ENCODE measurements around the gene MYOCD.

Gene MYOCD

DNA sequence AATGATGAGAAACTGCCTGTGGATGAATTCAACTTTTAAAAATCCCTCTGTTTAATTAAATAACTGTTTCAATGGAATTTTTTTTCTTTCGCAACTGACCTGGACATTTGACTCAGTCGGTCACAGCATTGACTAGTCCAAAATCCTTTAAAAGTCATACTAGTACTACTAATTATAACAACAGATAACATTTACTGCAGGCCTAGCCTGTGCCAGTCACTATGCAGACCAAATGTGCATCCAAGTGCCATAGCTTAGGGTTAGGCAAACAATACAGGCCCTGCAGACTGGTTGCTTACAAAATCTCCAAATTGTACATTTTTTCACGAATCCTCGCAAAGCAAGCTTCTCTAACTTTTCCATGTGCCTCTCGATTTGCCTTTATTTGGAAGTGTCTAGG lies 56.6 kb downstream of the MYOCD start:
- TF ChIP-seq, protein P1, sequence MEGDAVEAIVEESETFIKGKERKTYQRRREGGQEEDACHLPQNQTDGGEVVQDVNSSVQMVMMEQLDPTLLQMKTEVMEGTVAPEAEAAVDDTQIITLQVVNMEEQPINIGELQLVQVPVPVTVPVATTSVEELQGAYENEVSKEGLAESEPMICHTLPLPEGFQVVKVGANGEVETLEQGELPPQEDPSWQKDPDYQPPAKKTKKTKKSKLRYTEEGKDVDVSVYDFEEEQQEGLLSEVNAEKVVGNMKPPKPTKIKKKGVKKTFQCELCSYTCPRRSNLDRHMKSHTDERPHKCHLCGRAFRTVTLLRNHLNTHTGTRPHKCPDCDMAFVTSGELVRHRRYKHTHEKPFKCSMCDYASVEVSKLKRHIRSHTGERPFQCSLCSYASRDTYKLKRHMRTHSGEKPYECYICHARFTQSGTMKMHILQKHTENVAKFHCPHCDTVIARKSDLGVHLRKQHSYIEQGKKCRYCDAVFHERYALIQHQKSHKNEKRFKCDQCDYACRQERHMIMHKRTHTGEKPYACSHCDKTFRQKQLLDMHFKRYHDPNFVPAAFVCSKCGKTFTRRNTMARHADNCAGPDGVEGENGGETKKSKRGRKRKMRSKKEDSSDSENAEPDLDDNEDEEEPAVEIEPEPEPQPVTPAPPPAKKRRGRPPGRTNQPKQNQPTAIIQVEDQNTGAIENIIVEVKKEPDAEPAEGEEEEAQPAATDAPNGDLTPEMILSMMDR (IDR thresholded peaks at IDR 0.05; ENCODE audit: low read depth, low read length, missing control alignments), result no peak
- DNase-seq (ENCODE audit: extremely low read depth, low read depth), result no peak
- H3K4me3 ChIP-seq (replicated peaks; ENCODE audit: low read depth, low read length), result no peak overlapping the region

DNA sequence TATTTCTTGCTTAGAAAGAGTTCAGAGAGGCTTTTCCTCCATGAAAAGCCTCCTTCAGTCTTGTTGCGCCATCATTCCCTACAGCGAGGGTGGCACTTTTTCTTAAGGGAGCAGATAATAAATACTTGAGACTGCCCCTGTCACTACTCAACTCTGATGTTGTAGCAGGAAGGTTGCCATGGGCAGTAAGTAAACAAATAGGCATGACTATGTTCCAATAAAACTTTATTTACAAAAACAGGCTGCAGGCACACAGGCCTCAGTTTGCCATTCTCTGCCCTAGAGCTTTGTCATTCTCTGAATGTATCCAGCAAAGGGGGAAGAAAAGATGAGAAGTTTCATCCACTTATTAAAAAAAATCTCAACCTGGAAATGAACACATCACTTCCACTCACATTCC lies 60.4 kb downstream of the MYOCD start:
- no peak overlapping the region for H3K4me3 ChIP-seq (replicated peaks; ENCODE audit: low read depth, low read length)
- DNase-seq (ENCODE audit: extremely low read depth, low read depth), result no peak
- TF ChIP-seq, protein P1 (IDR thresholded peaks at IDR 0.05; ENCODE audit: low read depth, low read length, missing control alignments), result no peak

DNA sequence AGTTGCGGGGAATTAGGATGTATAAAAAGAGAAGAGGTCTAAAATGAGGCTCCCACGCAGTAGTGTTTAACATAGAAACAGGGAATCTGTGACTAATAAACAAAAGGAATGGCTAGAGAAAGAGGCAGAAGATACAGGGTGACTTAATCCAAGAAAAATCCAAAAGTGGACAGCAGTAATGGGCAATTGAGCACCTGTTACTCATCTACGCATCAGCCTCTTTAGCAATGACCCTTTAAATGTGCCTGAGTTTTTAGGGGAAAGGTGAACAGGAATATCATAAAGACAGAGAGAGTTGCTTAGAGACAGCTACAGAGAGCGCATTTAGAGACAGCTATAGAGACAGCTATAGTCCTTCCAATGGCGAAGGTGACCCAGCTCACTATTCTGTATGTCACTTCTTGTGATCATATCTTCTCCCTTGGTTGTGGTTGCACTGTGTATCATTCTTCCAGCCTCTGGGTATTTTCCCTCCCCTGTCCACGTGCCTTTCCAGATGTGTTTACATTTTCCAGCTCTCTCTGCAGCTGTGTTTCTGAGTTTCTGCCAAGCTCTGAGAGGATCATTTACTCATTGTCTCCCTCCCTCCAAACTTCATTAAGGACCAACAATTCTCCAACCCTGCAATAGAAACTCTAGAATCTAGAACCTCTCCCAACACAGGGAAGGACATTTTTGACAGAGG lies 61.5 kb downstream of the MYOCD start:
- peak; percentile 67 for DNase-seq (ENCODE audit: extremely low read depth, low read depth)
- H3K4me3 ChIP-seq (replicated peaks; ENCODE audit: low read depth, low read length), result no peak overlapping the region
- TF ChIP-seq, protein P1 (IDR thresholded peaks at IDR 0.05; ENCODE audit: low read depth, low read length, missing control alignments), result no peak

DNA sequence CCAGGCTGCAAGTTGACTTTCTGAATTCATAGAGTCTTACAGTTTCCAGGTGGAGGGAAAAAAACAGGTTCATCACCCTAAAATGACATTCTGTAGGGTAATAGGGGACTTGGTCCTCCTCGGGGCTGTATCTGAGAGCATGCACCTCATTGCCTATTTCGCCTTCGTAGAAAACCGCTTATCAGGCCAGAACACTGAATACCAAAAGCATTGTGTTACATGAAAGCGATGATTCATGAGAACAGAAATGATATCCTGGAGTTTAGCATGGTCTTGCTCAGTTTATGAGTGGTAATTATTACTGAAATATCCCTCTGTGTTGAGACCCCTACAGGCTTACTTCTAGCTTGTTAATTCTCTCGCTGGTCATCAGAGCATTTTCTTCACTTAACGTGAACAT lies 62.2 kb downstream of the MYOCD start:
- TF ChIP-seq, protein P1 (IDR thresholded peaks at IDR 0.05; ENCODE audit: low read depth, low read length, missing control alignments), result no peak
- no peak for DNase-seq (ENCODE audit: extremely low read depth, low read depth)
- no peak overlapping the region for H3K4me3 ChIP-seq (replicated peaks; ENCODE audit: low read depth, low read length)

DNA sequence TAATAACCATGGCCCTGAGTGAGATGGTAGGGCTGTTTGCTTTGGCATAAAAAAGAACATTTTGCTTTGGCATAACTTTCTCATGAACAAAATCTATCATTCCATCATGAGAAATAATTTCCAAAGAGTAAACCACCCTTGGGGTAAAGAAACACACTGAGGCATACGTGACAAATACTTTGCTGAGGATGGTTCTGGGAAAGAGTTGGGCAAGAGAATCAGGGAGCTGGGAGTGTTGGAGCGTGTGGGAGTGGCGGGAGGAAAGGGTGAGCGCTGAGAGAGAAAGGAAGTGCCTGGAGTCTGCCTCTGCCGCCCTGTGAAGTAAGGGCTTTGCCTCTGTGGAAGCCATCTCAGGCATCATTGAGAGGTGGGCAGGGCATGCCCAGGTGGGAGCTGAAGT lies 63.4 kb downstream of the MYOCD start:
- H3K4me3 ChIP-seq (replicated peaks; ENCODE audit: low read depth, low read length), result no peak overlapping the region
- no peak for DNase-seq (ENCODE audit: extremely low read depth, low read depth)
- TF ChIP-seq, protein P1 (IDR thresholded peaks at IDR 0.05; ENCODE audit: low read depth, low read length, missing control alignments), result no peak

DNA sequence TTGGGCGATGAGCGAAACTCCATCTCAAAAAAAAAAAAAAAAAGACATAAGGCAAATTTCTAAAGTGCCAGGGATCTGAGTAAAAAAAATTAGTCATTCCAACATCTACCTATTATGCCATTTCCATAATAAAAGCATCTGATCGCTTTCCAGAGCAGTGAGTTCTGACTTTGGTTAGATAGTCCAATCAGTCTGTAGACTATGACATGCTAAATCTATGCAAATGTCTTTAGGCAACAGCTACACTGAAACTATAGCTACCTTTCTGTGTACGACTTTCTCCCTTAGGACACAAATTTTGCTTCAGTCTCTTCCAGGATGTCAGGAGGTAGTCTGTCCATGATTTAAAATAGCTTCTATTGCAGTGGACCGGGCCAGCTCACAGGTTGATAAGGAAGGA lies 64.7 kb downstream of the MYOCD start:
- TF ChIP-seq, protein P1 (IDR thresholded peaks at IDR 0.05; ENCODE audit: low read depth, low read length, missing control alignments), result no peak
- no peak overlapping the region for H3K4me3 ChIP-seq (replicated peaks; ENCODE audit: low read depth, low read length)
- no peak for DNase-seq (ENCODE audit: extremely low read depth, low read depth)
